ENCODE results near the gene SMPDL3B.

- TF ChIP-seq CTCF (optimal IDR thresholded peaks at IDR 0.05 in 1 of 3, IDR thresholded peaks at IDR 0.05 in 1 of 3, conservative IDR thresholded peaks at IDR 0.05 in 1 of 3; ENCODE audit: extremely low read depth in 1 of 3, insufficient read depth in 2 of 3, low read length in 3 of 3) (no peak), EZH2 (IDR thresholded peaks at IDR 0.05; ENCODE audit: low read length) (no peak)
These were observed 921 bp downstream of the SMPDL3B start for GRCh38 chr1:27935721-27936120.
